ENCODE results near the gene RFX8. TPM values are rescaled to one million over a fixed set of nuclear protein-coding genes. Genes with fewer than 3 reads are reported as not detected.

The RFX8 gene
- total RNA-seq, 1 experiment from 2014 or later = not detected

DNA sequence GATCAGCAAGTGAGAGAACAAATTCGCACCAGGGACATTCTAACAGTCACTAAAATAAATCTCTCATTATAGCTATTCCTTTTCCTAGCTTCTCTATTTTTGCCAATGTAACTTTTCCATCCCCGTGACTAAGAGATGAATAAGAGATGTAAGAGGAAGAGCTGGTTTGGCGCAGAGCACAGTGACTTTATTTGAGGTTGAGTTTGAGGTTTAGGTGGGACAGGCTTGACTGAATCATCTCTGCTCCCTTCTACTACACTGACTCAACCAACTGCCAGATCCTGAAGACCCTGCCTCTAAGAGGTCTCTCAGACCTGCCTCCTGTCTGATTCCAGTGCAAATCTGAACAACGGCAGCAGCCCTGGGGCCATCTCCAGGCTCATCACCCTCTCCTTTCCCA is 28.0 kb downstream of the RFX8 start:
- Histone ChIP-seq H3K4me1 (ENCODE audit: insufficient read depth, low read length, poor library complexity, severe bottlenecking) (no peaks in the 10 kb centered on the region), H3K9me3 (ENCODE audit: low read depth, low read length, poor library complexity, severe bottlenecking) (no peaks in the 10 kb centered on the region), H3K36me3 (ENCODE audit: insufficient read depth, low read length, poor library complexity, severe bottlenecking) (no peaks in the 10 kb centered on the region), H3K27ac (ENCODE audit: low read depth, low read length, poor library complexity, severe bottlenecking) (no peak overlapping the region), H3K4me3 (ENCODE audit: low read depth, low read length, poor library complexity, severe bottlenecking) (no peak overlapping the region), H3K27me3 (replicated peaks; ENCODE audit: insufficient read depth, low read depth, low read length, poor library complexity) (no peaks in the 10 kb centered on the region)
- CTCF ChIA-PET = no interaction called here
- no peak for DNase-seq (ENCODE audit: low spot score)
- POLR2A ChIA-PET (ENCODE audit: low non-redundant PET) = no interaction called here
- BruUV-seq (replicated peaks) = no TSS peak
- no peak for TF ChIP-seq EZH2 (IDR thresholded peaks at IDR 0.05; ENCODE audit: borderline replicate concordance, low read depth, low read length, poor library complexity, severe bottlenecking)
- intact Hi-C loops (cut with micrococcal nuclease; ENCODE audit: unreplicated experiment) = no loop called here

DNA sequence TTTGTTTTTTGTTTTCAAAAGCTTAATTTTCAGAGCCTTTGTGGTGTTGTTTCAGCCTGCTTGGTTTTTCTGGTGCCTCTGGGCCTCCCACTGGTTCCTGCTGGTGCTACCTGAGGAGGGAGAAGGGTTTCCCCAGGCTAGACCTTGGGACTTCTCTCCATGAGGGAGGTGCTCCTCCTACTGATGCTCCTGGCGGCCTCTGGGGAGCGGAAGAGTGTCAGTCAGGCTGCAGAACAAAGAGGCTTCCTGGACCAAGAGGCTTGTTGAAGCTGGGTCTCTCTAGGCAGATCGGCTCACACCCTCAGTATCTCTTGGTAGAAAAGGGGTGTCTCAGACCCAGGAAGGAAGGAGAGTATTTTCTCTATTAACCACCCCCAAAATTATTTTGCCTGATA is 32.2 kb downstream of the RFX8 start:
- Histone ChIP-seq H3K4me1 (ENCODE audit: insufficient read depth, low read length, poor library complexity, severe bottlenecking) (no peaks in the 10 kb centered on the region), H3K9me3 (ENCODE audit: low read depth, low read length, poor library complexity, severe bottlenecking) (no peaks in the 10 kb centered on the region), H3K4me3 (ENCODE audit: low read depth, low read length, poor library complexity, severe bottlenecking) (no peak overlapping the region), H3K27ac (ENCODE audit: low read depth, low read length, poor library complexity, severe bottlenecking) (no peak overlapping the region), H3K36me3 (ENCODE audit: insufficient read depth, low read length, poor library complexity, severe bottlenecking) (no peaks in the 10 kb centered on the region), H3K27me3 (replicated peaks; ENCODE audit: insufficient read depth, low read depth, low read length, poor library complexity) (no peaks in the 10 kb centered on the region)
- ChIA-PET CTCF (no interaction called here), POLR2A (ENCODE audit: low non-redundant PET) (no interaction called here)
- DNase-seq (ENCODE audit: low spot score) = no peak
- intact Hi-C loops (cut with micrococcal nuclease; ENCODE audit: unreplicated experiment) = no loop called here
- no TSS peak for BruUV-seq (replicated peaks)
- TF ChIP-seq, protein P1, sequence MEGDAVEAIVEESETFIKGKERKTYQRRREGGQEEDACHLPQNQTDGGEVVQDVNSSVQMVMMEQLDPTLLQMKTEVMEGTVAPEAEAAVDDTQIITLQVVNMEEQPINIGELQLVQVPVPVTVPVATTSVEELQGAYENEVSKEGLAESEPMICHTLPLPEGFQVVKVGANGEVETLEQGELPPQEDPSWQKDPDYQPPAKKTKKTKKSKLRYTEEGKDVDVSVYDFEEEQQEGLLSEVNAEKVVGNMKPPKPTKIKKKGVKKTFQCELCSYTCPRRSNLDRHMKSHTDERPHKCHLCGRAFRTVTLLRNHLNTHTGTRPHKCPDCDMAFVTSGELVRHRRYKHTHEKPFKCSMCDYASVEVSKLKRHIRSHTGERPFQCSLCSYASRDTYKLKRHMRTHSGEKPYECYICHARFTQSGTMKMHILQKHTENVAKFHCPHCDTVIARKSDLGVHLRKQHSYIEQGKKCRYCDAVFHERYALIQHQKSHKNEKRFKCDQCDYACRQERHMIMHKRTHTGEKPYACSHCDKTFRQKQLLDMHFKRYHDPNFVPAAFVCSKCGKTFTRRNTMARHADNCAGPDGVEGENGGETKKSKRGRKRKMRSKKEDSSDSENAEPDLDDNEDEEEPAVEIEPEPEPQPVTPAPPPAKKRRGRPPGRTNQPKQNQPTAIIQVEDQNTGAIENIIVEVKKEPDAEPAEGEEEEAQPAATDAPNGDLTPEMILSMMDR (conservative IDR thresholded peaks at IDR 0.05; ENCODE audit: low read depth, low read length) = 0 out of 2 replicates have a peak, but pooled peaks have one; percentile 11
- no peak for TF ChIP-seq EZH2 (IDR thresholded peaks at IDR 0.05; ENCODE audit: borderline replicate concordance, low read depth, low read length, poor library complexity, severe bottlenecking)

DNA sequence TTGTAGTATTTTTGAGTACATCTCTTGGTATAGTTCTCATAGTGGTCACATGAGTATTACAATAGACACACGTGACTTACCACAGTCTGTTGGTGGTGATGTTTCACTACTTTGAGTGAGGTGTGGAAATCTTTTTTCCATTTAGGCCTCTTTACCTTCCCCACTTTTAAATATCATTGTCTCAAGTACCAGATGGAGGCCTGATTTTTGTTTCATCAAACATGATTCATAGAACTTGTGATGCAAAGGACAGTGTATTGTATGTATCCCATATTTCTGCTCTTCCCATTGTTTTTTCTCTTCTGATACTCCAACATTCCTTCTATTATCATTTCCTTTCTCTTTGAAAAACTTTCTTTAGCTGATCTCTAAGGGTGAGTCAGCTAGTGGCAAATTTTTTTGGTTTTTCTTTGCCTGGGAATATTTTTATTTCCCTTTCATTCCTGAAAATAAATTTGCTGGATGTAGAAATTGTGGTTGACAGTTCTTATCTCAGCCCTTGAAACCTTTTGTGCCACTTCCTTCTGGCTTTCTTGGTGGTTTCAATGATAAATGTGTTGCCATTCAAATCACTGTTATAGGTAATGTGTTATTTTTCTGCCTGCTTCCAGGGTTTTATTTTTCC is 32.8 kb downstream of the RFX8 start:
- BruUV-seq (replicated peaks) = no TSS peak
- CTCF ChIA-PET = no interaction called here
- POLR2A ChIA-PET (ENCODE audit: low non-redundant PET) = no interaction called here

More for the DNA sequence above, 32.8 kb downstream of the RFX8 start:
- H3K9me3 ChIP-seq (ENCODE audit: low read depth, low read length, poor library complexity, severe bottlenecking) = no peaks in the 10 kb centered on the region
- H3K27ac ChIP-seq (ENCODE audit: low read depth, low read length, poor library complexity, severe bottlenecking) = no peak overlapping the region
- intact Hi-C loops (cut with micrococcal nuclease; ENCODE audit: unreplicated experiment) = no loop called here
- H3K36me3 ChIP-seq (ENCODE audit: insufficient read depth, low read length, poor library complexity, severe bottlenecking) = no peaks in the 10 kb centered on the region
- no peaks in the 10 kb centered on the region for H3K27me3 ChIP-seq (replicated peaks; ENCODE audit: insufficient read depth, low read depth, low read length, poor library complexity)
- H3K4me1 ChIP-seq (ENCODE audit: insufficient read depth, low read length, poor library complexity, severe bottlenecking) = no peaks in the 10 kb centered on the region
- DNase-seq (ENCODE audit: low spot score) = no peak
- no peak overlapping the region for H3K4me3 ChIP-seq (ENCODE audit: low read depth, low read length, poor library complexity, severe bottlenecking)
- TF ChIP-seq, protein P1 (conservative IDR thresholded peaks at IDR 0.05; ENCODE audit: low read depth, low read length) = no peak
- TF ChIP-seq EZH2 (IDR thresholded peaks at IDR 0.05; ENCODE audit: borderline replicate concordance, low read depth, low read length, poor library complexity, severe bottlenecking) = no peak

All from A673 (cell line).